HG03521 (cell line): Measurements from ENCODE around the gene KLK15.
A peak's percentile ranks its signal among the peaks of the same experiment; 100 is the strongest.

Source experiments
- ATAC-seq: cut with Tn5 transposase; IDR thresholded peaks from one replicate; pipeline ENCODE4 v1.9.1; 2021; ENCODE audit warnings: mild to moderate bottlenecking, moderate library complexity; ENCODE audit not compliant: unreplicated experiment

The KLK15 gene

GRCh38 chr19:50844296-50844935 is 11.0 kb upstream of the KLK15 start:
- ATAC-seq, result no peak

GRCh38 chr19:50843701-50844221 is 10.4 kb upstream of the KLK15 start:
- ATAC-seq, result no peak

- ATAC-seq, result no peak
Measured at GRCh38 chr19:50843205-50843604, 9.8 kb upstream of the KLK15 start.

- ATAC-seq, result no peak
Measured at GRCh38 chr19:50842130-50842529, 8.8 kb upstream of the KLK15 start.

GRCh38 chr19:50839712-50840655 is 6.6 kb upstream of the KLK15 start:
- ATAC-seq, result no peak

GRCh38 chr19:50838239-50838638 is 4.9 kb upstream of the KLK15 start:
- no peak for ATAC-seq

GRCh38 chr19:50837300-50837699 is 3.9 kb upstream of the KLK15 start:
- ATAC-seq, result no peak

GRCh38 chr19:50836543-50837195 is 3.3 kb upstream of the KLK15 start:
- ATAC-seq, result no peak

- ATAC-seq, result peak; percentile 62
Measured at GRCh38 chr19:50835785-50836542, 2.6 kb upstream of the KLK15 start.

- no peak for ATAC-seq
Measured at GRCh38 chr19:50835103-50835784, 1.9 kb upstream of the KLK15 start.

- no peak for ATAC-seq
Measured at GRCh38 chr19:50833802-50834167, 411 bp upstream of the KLK15 start.

- ATAC-seq, result no peak
Measured at GRCh38 chr19:50832666-50833065, 708 bp downstream of the KLK15 start.

- no peak for ATAC-seq
Measured at GRCh38 chr19:50831026-50831396, 2.4 kb downstream of the KLK15 start.

- ATAC-seq, result no peak
Measured at GRCh38 chr19:50830266-50831025, 2.9 kb downstream of the KLK15 start.

- ATAC-seq, result no peak
Measured at GRCh38 chr19:50829801-50830200, 3.6 kb downstream of the KLK15 start.

GRCh38 chr19:50827476-50827875 is 5.9 kb downstream of the KLK15 start:
- no peak for ATAC-seq

- no peak for ATAC-seq
Measured at GRCh38 chr19:50826492-50827240, 6.7 kb downstream of the KLK15 start.

- no peak for ATAC-seq
Measured at GRCh38 chr19:50823389-50824042, 9.9 kb downstream of the KLK15 start, which contains the start of gene KLK1. Gene KLK1, minus strand, starts transcription at chr19:50823787. Its CDS starts 39 bp downstream, at chr19:50823748.
